Measurements from ENCODE around the gene CD151.

CD151 gene

DNA sequence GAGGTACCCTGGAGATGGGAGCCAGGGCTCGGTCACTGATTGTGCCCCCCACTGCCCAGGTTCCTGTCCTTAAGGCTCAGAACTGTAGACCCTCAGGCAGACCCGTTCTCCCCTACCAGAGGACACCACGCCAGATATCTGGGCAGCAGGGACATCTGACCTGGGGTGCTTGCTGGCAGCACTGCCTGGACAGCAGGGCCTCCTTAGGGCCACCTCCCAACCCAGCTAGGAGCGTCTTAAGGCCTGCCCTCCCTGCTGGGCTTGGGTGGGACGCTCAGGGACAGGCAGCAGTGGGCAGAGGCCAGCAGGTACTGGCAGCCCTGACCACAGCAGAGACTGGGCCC, 6.5 kb downstream of the CD151 start:
- no peak for DNase-seq (ENCODE audit: low read depth, low spot score)
- peak overlapping the region; percentile 85 for H3K27ac ChIP-seq

DNA sequence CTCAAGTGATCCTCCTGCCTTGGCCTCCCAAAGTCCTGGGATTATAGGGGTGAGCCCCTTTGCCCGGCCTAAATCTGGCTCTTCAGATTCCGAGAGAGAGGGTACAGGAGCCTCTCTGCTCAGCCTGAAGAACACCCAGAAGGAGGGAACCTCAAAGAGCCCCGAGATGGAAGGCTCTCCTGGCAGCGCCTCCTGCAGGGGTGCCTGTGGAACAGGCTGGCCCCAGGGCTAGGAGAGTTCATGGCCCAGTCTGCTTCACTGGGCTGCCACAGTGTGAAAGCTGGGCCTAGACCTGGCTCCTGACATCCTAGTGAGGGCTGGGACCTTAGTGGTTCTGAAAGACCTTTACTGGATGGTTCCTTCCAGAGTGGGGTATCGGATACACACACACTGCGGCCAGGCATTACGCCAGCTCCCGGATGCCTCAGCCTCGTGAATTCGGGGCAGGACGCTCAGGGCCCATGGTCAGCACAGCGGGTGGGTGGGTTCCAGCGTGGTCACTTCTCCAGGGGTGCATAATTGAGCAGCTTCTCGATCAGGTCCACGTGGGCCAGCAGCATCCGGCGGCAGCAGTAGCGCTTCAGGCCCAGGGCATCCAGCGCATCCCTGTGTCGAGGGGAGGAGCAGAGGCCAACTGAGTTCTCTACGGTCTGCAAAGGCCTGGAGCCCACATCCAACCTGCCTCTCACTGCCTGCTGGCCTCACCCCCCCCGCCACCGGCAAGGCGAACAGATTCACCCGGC, 7.3 kb downstream of the CD151 start:
- DNase-seq (ENCODE audit: low read depth, low spot score) = no peak
- peak overlapping the region; percentile 85 for H3K27ac ChIP-seq

DNA sequence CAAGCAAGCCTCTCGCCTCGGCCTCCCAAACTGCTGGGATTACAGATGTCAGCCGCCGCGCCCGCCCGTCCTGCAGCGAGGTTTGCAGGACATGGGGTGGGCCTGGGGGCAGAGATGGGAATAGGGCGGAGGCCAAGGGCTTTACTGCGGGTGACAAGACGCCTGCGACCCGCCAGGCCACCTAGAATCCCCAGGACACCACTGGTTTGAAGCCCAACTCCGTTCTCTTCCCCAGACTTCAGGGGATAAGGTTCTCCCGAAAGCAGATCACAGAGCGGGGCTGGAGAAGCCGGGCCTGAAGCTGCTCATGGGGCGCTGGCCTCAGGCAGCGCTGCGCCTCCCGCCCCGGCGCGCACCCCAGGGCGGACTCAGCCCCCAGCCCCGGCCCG, 9.2 kb downstream of the CD151 start:
- peak overlapping the region; percentile 85 for H3K27ac ChIP-seq
- DNase-seq (ENCODE audit: low read depth, low spot score) = no peak

DNA sequence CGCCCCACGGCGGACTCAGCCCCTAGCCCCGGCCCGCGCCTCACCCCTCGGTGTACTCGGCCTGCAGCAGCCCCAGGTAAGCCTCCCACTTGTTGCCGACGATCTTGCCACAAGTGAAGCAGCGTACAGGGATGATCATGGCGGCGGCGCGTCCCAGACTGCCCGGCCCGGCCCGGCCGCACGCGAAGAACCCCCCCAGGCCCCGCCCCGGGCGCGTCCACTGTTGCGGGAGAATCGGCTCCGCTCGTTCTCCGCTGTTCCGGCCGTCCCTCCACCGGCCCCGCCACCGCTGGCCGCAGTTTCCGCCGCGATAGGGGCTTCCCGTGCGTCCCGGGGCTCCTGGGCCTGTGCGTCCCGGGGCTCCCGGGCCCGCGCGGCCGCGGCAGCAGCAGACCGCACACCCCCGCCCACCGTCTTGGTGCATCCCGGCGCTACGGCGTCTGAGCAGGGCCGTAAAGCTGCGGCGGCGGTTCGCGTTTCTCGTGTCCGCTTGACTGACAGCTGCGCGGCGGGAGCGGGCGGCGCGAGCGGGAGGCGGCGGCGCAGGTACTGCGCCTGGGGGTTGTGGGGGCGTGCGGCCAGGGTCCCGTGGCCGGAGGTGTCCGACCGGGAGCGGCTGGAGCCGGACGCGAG, 9.7 kb downstream of the CD151 start, which contains the start of the genes POLR2L and TSPAN4:
Gene POLR2L, minus strand, starts transcription at position 160 of the 633 bp plus-strand sequence. Its CDS starts 21 bp downstream, at position 139.
Gene TSPAN4, plus strand, starts transcription at position 483 of the 633 bp plus-strand sequence. CDS start 7,453 bp downstream, outside the sequence.
- H3K27ac ChIP-seq = peak within 1 kb of the TSS; percentile 85
- DNase-seq (ENCODE audit: low read depth, low spot score) = peak; percentile 59

DNA sequence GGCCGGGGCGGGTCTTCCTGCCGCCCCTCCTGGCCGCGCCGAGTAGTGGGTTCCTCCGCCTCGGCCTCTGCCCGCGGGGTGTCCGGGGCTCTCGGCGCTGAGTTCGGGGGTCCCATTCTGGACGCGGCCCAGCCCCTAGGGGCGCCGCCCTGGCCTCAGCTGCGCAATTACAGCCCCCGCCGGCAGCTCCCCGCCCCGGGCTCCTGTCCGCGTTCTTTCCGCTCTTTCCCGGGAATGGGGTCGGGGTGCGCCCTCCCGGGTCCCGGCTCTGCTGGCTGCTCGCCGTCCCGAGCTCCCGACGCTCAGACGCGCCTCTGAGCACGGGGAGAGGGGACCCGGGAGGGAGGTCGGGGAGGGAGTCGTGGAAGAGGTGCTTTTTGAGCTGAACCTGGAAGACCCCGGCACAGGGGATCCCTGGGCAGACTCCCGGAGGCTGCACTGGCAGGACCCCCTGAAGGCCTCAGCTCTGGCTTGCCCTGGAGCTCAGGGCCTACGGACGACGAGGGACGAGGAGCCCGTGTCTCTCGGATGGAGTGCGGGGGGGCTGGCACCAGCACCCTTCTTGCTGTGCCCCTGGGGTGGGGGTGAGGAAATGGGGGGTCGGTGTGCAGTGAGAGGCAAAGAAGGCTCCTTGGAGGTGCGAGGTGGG, 10.5 kb downstream of the CD151 start:
- peak overlapping the region; percentile 85 for H3K27ac ChIP-seq
- no peak for DNase-seq (ENCODE audit: low read depth, low spot score)

DNA sequence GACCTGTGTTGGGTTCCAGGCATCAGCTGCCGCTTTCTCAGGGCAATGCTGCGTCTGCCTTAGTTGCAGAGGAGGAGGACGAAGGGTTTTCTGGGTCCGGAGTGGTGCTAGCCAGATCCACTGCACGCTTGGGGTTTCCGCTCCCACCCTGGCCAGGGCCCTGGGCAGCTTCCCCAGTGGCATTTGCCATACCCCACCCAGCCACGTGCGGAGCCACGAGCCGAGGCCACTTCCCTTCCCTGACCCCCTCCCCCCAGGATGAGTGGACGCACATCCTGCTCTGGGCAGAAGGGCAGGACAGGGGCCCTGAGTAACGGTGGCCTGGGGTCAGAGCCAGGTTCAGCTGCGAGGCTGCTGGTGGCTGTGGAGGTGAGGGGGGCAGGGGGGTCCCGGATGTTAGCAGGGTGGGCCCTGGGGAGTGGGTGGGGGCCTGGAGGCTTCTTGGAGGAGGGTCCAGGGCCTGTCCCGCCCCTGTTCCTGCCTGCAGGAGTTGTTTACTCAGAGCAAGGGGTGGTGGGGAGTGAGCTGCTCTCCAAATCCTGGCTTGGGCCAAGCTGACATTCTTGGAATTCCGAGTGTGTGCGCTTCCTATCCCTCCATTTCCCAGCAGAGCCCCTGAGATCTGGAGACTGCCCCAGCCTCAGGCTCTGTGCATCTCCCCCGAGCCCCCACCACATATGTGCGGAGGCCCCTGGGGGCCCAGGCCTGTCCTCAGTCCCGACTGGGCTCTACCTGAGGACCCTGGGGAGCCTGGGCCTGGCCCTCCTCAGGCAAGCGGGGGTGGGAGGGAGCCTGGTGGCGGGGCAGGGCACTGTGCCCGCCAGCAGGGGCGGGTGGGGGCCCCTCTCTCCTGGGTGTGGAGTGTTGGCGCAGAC, 11.3 kb downstream of the CD151 start:
- no peak for DNase-seq (ENCODE audit: low read depth, low spot score)
- H3K27ac ChIP-seq = peak overlapping the region; percentile 85

DNA sequence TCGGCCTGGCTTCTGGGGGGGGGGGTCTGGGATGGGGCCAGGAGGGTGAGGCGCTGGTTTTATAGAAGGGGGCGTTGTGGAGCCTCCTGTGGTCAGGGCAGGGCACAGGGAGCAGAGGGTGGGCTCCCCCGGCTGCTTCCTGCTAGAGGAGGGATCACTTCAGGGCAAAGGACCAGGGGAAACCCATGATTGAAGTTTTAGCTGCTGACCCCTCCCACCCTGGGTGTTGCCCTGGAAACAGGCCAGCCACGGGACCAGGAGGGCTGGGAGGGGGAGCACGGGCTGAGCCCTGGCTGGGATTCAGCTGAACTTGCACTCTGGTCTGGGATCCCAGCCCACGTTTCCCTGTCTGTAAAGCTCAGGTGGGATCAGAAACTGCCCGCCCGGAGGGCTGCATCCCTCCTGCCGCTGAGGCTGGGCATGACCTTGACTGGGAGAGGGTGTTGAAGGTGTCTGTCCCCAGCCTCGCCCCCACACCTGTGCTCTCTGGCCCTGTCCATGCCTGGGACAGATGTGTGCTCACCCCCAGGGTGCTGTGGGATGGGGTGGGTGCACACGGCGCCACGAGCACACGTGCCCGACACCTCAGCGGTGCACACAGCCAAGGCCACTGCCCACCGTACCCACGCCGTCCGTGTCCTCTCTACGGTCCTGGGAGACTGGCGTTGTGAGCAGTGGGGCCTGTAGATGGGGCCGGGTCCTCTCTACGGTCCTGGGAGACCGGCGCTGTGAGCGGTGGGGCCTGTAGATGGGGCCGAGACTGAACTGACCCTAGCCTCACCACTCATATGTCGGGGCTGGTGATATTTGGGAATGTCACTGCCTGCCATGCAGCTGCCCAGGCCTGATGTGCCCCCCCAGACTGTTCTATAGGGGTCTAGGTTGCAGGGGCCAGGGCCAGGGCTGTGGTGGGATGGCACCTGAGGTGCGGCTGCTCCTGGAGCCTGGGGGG, 12.2 kb downstream of the CD151 start:
- peak overlapping the region; percentile 85 for H3K27ac ChIP-seq

DNA sequence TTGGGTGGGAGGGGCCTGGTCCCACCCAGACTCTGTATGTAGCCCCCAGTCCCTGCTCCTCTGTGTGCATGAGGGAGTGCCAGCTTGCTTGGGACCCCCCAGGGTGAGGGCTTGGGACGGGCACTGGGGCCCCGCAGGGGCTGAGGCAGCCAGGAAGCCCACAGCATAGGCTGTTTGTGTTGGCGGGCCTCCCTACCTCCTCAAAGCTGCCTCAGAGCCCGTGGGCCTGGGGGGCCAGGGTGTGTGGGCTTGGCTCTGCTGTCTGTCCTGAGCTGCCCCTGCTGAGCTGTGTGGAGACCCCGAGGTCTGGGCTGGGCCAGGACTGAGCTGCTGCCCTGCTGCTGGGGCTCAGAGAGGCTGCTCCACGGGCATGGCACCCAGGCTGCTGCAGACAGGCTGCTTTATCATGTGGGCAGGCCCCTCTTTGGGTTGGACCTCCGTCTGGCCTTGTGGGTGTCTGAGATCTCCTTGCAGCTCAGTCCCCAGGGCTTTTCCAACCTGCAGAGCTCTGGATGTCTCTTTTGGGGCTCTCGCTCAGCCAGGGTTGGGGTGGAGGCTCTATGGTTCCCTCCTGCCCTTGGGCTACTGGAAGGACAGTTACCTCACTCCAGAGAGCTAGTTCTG, 13.2 kb downstream of the CD151 start:
- H3K27ac ChIP-seq = peak overlapping the region; percentile 85
- no peak for DNase-seq (ENCODE audit: low read depth, low spot score)

More for the DNA sequence above, 12.2 kb downstream of the CD151 start:
- no peak for DNase-seq (ENCODE audit: low read depth, low spot score)

DNA sequence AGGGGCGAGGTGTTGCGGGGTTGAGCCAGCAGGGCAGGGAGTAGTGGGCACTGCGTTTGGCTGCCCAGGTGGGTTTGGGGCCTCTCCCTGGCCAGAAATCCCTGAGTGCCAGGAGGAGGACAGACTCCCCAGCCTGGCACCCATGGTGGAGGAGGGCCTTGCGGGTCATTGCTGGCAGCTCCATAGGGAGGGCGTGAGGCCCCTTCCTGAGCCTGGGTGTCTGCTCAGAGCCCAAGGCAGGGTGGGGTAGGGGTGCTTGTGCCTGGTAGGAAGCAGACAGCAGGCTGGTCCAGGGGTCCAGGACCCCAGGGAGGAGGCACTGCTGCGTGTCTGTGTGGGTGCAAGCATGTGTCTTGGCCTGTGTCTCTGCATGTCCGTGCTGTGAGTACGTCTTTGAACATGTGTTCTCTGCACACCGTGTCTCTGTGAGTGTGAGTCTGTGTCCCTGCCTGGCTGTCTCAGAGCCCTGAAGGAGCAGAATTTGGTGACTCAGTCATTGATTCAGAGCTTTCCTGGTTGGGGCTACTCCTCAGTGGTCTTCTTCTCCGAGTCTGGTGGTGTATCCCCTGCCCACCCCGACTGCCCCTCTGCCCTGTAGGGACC, 13.8 kb downstream of the CD151 start:
- peak; percentile 49 for DNase-seq (ENCODE audit: low read depth, low spot score)
- peak overlapping the region; percentile 85 for H3K27ac ChIP-seq

DNA sequence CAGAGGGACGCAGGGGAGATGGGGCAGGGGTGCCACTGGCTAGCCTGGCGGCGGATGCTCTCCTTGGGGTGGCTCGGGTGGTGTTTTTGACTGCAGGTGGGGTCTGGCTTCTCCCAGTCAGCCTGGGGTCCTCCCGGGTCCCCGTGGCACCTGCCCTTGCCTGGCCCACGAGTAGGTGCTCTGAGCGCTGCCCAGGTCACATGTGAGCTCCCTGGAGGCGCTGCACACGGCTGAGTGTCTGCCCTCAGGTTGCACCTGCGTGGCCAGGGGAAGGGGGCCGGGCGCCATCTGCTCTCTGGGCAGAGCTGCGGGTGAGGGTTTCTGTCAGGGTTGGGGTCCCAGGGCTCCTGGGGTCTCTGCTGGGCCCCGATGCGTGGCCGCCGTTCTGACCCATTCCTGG, 15.1 kb downstream of the CD151 start:
- no peak for DNase-seq (ENCODE audit: low read depth, low spot score)

DNA sequence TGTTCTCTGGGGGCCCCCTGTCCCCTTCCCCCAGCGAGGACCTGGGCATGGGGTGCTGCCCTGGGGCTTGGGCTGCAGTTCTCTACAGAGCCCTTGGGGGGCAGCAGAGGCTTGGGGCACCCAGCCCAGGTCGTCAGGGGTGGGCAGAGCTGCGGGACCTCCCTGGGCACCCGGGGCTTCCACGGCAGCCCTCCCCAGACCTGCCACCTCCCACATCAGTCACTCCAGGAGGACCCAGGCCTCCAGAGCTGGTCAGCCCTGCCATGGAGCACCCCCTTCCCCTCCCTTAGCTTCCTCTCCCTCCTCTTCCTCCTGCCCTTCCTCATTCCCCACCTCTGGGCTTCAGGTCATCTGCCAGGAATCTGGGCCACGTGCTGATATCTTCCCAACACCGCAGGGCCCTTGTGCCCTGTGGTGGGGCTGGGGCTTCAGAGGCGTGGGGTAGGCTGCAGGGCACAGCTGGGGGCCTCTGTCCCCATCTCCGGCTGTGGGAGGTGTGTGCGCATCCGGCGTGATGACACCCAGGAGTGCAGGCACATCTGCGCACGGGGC, 15.7 kb downstream of the CD151 start:
- no peak for DNase-seq (ENCODE audit: low read depth, low spot score)
- no peak overlapping the region for H3K27ac ChIP-seq

More for the DNA sequence above, 15.1 kb downstream of the CD151 start:
- no peak overlapping the region for H3K27ac ChIP-seq

DNA sequence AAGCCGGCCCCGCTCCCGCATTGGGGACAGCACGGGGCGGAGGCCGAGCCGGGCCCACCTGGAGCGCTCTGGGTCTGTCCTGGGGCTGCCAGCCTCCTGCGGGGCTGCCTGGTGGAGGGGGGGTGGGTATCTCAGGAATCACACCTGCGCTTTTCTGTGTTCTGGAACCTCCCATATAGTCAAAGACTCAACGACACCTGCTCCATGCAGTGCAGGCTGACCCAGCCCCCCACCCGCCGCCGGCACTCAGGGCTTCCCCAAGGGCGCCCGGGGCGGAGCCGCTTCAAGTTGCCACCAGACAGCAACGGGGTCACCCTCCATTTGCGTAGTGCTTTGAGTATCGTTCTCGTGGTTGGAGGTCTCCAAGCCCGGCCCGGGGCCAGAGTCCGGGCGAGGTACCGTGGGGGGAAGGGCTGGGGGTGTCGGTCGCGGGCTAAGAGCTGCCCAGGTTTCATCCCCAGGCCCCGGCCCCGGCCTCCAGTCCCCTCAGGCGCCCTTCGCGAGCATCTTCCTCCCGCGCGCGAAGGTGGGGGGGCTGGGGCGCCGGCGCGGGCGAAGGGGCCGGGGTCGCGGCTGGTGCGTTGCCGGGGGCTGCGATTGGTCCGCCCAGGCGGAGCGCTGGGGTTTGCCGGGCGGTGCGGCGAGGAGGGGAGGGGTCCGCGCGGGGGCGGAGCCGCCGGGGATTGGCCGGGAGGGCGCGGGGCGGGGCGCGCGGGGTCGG, 16.5 kb downstream of the CD151 start:
- DNase-seq (ENCODE audit: low read depth, low spot score) = no peak
- no peak overlapping the region for H3K27ac ChIP-seq

DNA sequence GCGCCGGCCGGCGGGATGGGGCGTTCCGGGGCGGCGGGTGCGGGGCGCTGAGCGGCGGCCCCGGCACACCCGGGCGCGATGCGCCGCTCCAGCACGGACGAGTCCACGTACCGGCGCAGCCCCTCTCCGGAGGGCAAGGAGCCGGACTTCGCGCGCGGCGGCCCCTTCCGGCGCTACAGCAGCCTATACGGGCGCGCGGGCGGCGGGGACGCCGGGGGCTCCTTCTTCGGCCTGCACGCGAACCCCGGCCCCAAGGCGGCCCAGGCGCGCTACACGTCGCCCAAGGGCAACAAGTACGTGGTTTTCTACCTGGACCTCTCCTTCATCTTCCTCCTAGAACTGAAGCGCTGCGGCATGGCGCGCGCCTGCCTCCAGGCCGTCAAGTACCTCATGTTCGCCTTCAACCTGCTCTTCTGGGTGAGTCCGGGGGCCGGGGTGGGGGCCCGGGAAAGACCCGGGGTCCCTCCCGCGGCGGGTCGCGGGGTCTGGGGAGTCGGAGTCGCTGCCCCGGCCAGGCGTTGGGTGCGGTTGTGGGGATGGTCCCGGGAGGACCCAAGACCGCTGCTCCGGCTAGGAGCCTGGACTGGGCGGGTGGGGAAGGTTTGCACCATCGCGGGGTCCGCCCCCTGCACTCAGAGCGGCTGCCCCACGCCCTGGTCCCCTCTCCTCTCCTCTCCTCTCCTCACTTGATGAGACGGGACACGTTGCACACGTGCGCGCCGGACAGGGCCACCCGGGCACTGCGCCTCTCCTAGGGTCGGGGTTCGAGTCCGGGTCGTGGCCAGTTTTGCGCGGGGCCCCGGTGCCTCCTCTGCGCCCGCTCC, 17.4 kb downstream of the CD151 start:
- H3K27ac ChIP-seq = no peak overlapping the region
- DNase-seq (ENCODE audit: low read depth, low spot score) = no peak

DNA sequence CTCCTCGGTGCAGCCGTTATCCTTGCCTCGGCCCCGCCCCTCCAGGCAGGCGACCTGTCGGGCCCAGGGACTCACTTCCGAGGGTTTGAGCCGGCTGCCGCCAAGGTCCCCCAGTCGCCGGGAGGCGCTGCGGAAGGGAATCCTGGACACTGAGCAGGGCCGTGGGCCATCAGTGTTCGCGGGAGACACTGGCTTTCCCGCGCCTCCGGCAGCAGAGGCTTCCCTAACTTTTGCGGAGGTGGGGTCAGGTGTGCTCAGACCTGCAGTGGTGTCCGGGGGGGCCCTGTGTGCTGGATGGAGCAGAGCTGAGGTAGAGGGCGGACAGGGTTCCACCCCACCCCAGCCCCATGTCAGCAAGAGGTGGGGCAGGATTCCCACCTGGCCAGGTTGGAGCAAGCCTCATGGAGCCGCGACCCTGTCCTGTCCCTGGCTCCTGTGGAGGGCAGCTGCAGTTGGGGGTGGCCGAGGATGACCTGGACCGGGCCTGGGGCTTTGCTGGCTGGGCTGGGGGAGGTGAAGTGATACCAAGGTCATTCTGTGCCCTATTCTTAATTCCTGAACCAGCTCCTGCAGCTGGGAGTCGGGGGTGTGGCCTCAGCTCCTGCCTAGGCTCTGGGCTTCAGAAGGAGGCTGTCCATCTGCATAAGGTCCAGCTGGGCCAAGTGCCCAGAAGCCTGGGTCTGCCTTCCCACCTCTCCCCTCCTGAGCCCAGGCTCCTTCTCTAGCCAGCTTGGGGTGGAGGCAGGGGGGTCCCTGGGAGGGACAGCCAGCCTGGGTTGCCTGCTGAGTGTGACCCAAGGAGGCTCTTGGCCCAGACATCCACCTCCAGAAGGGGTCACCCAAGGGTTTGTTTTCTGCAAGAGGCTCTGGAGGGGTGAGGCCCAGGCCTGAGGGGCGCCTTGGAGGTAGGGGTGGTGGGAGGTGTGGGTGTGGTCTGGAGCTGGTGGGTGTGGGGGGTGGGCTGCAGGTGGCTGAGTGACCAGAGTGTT, 18.3 kb downstream of the CD151 start:
- no peak overlapping the region for H3K27ac ChIP-seq
- DNase-seq (ENCODE audit: low read depth, low spot score) = no peak

DNA sequence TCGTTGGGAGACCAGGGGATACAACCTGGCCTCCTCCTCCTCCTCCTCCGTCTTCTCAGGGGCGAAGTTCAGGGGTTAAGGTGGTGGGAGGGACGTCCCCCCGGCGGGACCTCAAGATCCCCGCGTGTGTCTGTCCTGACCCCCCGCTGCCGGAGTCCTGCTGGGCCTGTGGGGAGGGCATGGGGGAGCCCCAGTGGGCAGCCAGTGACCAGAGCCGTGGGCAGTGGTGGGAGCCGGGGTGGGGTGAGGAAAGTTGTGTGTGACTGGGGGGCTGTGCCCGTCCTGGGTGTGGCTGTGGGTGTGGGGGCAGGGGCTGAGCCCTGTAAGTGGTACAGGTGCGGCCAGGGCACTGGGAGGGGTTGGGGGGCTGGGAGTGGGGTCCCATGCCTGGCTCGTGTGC, 20.0 kb downstream of the CD151 start:
- DNase-seq (ENCODE audit: low read depth, low spot score) = no peak

More for the DNA sequence above, 20.0 kb downstream of the CD151 start:
- no peak overlapping the region for H3K27ac ChIP-seq

Data from epithelial cell of prostate (primary cell).